ENCODE data around the gene SNCA.

GRCh38 chr4:89807441-89808140, 29.4 kb downstream of the SNCA start:
- TF ChIP-seq CTCF (IDR thresholded peaks at IDR 0.05) (no peak), ZFX (IDR thresholded peaks at IDR 0.05; ENCODE audit: borderline replicate concordance) (no peak)

All from 22Rv1 (cell line).